ENCODE measurements around the gene LRRC4B. TPM values are rescaled to one million over a fixed set of nuclear protein-coding genes. Genes with fewer than 3 reads are reported as not detected.

LRRC4B gene
- total RNA-seq, 1 experiment from 2014 or later: not detected

DNA sequence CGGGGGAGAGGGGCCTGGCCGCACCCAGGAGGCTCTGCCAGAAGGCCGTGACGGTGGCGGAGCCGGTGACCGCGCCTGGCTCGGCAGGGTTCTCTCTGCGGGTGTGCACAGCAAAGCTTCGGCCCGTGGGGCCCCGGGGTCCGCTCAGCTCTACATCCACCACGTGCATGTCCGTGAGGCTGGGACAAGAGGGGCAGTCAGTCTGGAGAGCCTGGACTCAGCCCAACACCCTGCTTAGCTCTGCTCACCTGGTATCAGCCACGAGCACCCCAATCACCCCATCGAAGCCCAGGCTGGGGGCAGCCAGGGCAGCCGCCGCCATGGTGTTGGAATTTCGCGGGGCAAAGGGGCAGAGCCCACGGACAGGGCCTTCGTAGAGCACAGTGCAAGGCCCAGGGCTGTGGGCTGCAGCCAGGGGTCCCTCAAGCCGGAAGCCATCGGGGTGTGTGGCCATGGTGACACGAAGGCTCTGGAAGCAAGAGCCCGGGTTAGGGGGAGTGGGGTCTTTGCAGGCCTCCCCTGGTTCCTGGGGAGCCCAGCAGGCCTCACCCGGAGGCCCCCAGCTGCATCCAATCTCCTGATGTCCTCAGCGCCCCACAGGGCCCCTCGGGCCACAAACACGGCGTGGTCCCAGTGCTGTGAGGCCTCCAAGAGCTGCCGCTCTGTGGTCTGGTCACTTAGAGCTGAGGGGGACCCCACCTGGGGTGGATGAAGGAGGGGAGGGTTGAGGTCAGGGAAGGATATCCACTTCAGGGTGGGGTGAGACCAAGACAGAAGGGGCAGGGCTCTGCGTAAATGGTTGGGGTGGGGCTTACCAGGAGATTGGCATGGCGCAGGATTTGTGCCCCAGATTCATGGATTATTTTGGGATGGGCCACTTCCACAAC lies 55.9 kb downstream of the LRRC4B start:
- Mint-ChIP-seq H3K27ac (ENCODE audit: unreplicated experiment) (peak overlapping the region; percentile 92), H3K4me3 (ENCODE audit: low read depth, unreplicated experiment) (peak overlapping the region; percentile 84), H3K27me3 (ENCODE audit: unreplicated experiment) (peaks cover 57% of the 10 kb centered on the region), H3K4me1 (ENCODE audit: low read depth, unreplicated experiment) (peaks cover 13% of the 10 kb centered on the region), H3K36me3 (ENCODE audit: insufficient read depth, unreplicated experiment) (peaks cover 71% of the 10 kb centered on the region), H3K9me3 (ENCODE audit: low read depth, unreplicated experiment) (no peaks in the 10 kb centered on the region)
- CTCF ChIA-PET: interaction anchor here (0.8 to 0.9 kb wide), 2 partner anchors 25 to 926 kb away, joined by 3 read pairs; no protein-coding TSS in a partner anchor
- intact Hi-C loops (cut with micrococcal nuclease; ENCODE audit: unreplicated experiment): no loop called here
- DNase-seq: no peak
- TF ChIP-seq, protein P1, sequence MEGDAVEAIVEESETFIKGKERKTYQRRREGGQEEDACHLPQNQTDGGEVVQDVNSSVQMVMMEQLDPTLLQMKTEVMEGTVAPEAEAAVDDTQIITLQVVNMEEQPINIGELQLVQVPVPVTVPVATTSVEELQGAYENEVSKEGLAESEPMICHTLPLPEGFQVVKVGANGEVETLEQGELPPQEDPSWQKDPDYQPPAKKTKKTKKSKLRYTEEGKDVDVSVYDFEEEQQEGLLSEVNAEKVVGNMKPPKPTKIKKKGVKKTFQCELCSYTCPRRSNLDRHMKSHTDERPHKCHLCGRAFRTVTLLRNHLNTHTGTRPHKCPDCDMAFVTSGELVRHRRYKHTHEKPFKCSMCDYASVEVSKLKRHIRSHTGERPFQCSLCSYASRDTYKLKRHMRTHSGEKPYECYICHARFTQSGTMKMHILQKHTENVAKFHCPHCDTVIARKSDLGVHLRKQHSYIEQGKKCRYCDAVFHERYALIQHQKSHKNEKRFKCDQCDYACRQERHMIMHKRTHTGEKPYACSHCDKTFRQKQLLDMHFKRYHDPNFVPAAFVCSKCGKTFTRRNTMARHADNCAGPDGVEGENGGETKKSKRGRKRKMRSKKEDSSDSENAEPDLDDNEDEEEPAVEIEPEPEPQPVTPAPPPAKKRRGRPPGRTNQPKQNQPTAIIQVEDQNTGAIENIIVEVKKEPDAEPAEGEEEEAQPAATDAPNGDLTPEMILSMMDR (IDR thresholded peaks at IDR 0.05; ENCODE audit: unreplicated experiment): no peak
- TSS peak; percentile 39 for BruUV-seq (replicated peaks)

DNA sequence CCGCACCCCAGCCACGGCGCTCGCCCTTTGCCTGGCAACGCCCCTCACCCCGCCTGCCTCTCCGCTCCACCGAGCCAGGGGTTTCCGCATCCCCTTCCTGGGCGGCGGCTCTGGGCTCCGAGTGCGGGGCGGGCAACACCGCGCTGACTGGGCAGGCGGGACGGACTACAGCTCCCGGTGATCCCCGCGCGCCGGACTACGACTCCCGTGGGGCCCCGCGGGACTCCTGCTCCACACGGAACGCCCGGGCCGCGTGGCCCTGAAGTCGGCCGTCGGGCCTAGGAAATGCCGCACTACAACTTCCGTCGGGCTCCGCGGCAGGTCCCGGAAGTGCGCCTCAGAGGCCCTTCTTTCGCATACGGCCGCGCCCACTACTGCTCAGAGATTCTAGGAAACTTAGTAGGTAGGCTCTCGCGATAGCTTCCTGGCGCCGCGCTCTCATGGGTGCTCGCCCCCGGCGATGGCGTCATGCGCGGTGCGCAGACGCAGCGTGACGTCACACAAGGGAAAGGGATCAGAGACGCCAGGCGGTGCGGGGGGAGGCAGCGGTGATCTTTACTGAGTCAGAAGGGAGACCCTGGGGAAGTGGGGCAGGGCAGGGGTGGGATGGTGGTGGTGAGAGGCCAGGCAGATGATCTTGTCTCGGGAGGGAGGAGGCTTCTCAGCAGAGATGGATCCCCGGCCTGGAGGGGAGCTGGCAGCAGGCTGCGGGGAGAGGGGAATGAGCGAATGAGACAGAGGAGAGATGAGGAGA lies 57.0 kb downstream of the LRRC4B start, which contains the start of gene JOSD2:
Gene JOSD2 (minus strand): TSS at position 123 of the 754 bp plus-strand sequence. CDS start 760 bp downstream, outside the sequence.
- CTCF ChIA-PET: interaction anchor here (0.6 to 1.3 kb wide), 8 partner anchors 9 to 236 kb away, joined by 3 to 8 read pairs (median 4); partner anchors contain the start of gene POLD1
- Mint-ChIP-seq H3K27ac (ENCODE audit: unreplicated experiment) (peak within 1 kb of the TSS; percentile 92), H3K27me3 (ENCODE audit: unreplicated experiment) (peaks cover 51% of the 10 kb centered on the region), H3K36me3 (ENCODE audit: insufficient read depth, unreplicated experiment) (peaks cover 71% of the 10 kb centered on the region), H3K4me1 (ENCODE audit: low read depth, unreplicated experiment) (peaks cover 13% of the 10 kb centered on the region), H3K4me3 (ENCODE audit: low read depth, unreplicated experiment) (peak within 1 kb of the TSS; percentile 84), H3K9me3 (ENCODE audit: low read depth, unreplicated experiment) (no peaks in the 10 kb centered on the region)
- intact Hi-C loops (cut with micrococcal nuclease; ENCODE audit: unreplicated experiment): no loop called here
- peak; percentile 98 for DNase-seq
- TF ChIP-seq, protein P1 (IDR thresholded peaks at IDR 0.05; ENCODE audit: unreplicated experiment): no peak
- no TSS peak for BruUV-seq (replicated peaks)

DNA sequence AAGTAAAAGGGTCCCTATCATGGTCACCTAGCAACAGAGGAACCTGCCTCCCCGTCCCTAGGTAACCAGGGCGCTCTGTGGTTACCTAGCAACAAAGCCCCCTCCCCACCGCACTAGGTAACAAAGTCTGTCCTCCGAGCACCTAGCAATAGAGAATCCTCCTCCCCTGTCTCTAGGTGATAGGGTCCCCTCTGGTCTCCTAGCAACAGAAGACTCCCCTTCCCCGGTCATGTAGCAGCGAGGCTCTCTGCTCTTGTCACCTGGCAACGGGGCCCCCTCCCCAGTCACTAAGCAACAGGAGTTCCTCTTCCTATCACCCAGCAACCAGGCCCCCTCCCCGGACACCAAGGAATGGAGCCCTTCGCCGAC lies 57.6 kb downstream of the LRRC4B start:
- peaks cover 46% of the 10 kb centered on the region for H3K27me3 Mint-ChIP-seq (ENCODE audit: unreplicated experiment)
- BruUV-seq (replicated peaks): no TSS peak
- CTCF ChIA-PET: interaction anchor here (0.8 to 1.3 kb wide), 6 partner anchors 10 to 214 kb away, joined by 3 to 7 read pairs (median 4); partner anchors contain the start of gene POLD1
- H3K4me3 Mint-ChIP-seq (ENCODE audit: low read depth, unreplicated experiment): peak overlapping the region; percentile 84
- DNase-seq: no peak
- TF ChIP-seq, protein P1 (IDR thresholded peaks at IDR 0.05; ENCODE audit: unreplicated experiment): no peak
- peaks cover 13% of the 10 kb centered on the region for H3K4me1 Mint-ChIP-seq (ENCODE audit: low read depth, unreplicated experiment)
- H3K9me3 Mint-ChIP-seq (ENCODE audit: low read depth, unreplicated experiment): no peaks in the 10 kb centered on the region
- H3K36me3 Mint-ChIP-seq (ENCODE audit: insufficient read depth, unreplicated experiment): peaks cover 67% of the 10 kb centered on the region
- H3K27ac Mint-ChIP-seq (ENCODE audit: unreplicated experiment): peak overlapping the region; percentile 92
- intact Hi-C loops (cut with micrococcal nuclease; ENCODE audit: unreplicated experiment): no loop called here

DNA sequence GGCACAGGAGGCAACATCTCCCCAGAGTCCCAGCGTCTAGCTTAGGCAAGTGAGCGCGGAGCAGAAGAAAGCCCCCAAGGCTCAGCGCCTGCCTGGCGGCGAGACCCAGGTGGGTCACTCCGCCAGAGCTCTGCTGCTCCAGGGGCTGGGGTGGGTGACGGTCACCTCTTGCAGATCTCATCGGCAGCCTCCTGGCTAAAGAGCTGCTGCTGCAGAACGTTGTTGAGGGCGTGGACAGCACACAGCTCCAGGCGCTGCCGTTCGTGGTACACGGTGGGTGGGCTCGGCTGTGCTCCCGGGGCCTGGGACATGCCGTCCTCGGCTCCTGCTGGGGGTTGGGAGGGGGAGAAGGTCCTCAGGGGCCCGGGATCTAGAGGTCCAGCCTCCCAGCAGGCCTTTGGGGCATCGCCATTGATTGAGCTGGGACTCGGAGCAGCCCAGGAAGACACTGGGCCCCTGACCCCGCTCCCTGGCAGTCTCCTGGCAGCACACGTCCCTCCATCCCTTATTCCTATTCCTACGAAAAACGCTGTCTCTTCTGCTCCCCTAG lies 58.0 kb downstream of the LRRC4B start:
- Mint-ChIP-seq H3K27me3 (ENCODE audit: unreplicated experiment) (peaks cover 41% of the 10 kb centered on the region), H3K27ac (ENCODE audit: unreplicated experiment) (peak overlapping the region; percentile 92), H3K4me3 (ENCODE audit: low read depth, unreplicated experiment) (peak overlapping the region; percentile 84), H3K36me3 (ENCODE audit: insufficient read depth, unreplicated experiment) (peaks cover 64% of the 10 kb centered on the region), H3K9me3 (ENCODE audit: low read depth, unreplicated experiment) (no peaks in the 10 kb centered on the region), H3K4me1 (ENCODE audit: low read depth, unreplicated experiment) (peaks cover 13% of the 10 kb centered on the region)
- DNase-seq: no peak
- CTCF ChIA-PET: interaction anchor here (1.3 kb wide), 1 partner anchor 141 kb away, joined by 7 read pairs; no protein-coding TSS in a partner anchor
- TF ChIP-seq, protein P1 (IDR thresholded peaks at IDR 0.05; ENCODE audit: unreplicated experiment): no peak
- no TSS peak for BruUV-seq (replicated peaks)
- intact Hi-C loops (cut with micrococcal nuclease; ENCODE audit: unreplicated experiment): no loop called here

All from Calu3 (cell line).